Activated CD8-positive, alpha-beta T cell treated with anti-CD3 and anti-CD28 coated beads for 36 hours (primary cell): ENCODE data around the gene CMKLR1. TPM values are rescaled to one million over a fixed set of nuclear protein-coding genes. Genes with fewer than 3 reads are reported as not detected.

Experiments used
- ATAC-seq: fragments of 200-7000 bp; cut with Tn5 transposase; one replicate; pipeline ENCODE4 v1.10.0; 2021; ENCODE audit warnings: mild to moderate bottlenecking, moderate library complexity
- CTCF ChIA-PET: fragments of 350-600 bp; sonication (Branson Sonifier 250); formaldehyde crosslinking; loops from one replicate; lab custom pipeline; 2021; ENCODE audit warnings: antibody characterized with exemption; lab: Charles Lee
- POLR2A ChIA-PET: fragments of 350-600 bp; sonication (Branson Sonifier 250); formaldehyde crosslinking; loops from one replicate; lab custom pipeline; 2021; ENCODE audit warnings: antibody characterized with exemption; lab: Charles Lee
- DNase-seq: peaks from one replicate; pipeline ENCODE4 v3.0.0-alpha.2; 2020
- H3K27ac Mint-ChIP-seq: one replicate; pipeline ENCODE4 v1.8.0; 2021; ENCODE audit warnings: mild to moderate bottlenecking, mixed read lengths
- H3K27me3 Mint-ChIP-seq: one replicate; pipeline ENCODE4 v1.8.0; 2021; ENCODE audit warnings: mixed read lengths
- H3K36me3 Mint-ChIP-seq: one replicate; pipeline ENCODE4 v1.8.0; 2021; ENCODE audit warnings: low read depth, mixed read lengths
- H3K4me1 Mint-ChIP-seq: one replicate; pipeline ENCODE4 v1.8.0; 2021; ENCODE audit warnings: low read depth, mixed read lengths
- H3K4me3 Mint-ChIP-seq: one replicate; pipeline ENCODE4 v1.8.0; 2021; ENCODE audit warnings: mild to moderate bottlenecking, moderate library complexity, mixed read lengths
- H3K9me3 Mint-ChIP-seq: one replicate; pipeline ENCODE4 v1.8.0; 2021; ENCODE audit warnings: mixed read lengths
- CTCF ChIP-seq: fragments of 200-600 bp; IDR thresholded peaks from one replicate; pipeline ENCODE4 v1.8.0; 2022; ENCODE audit warnings: antibody characterized with exemption, mild to moderate bottlenecking
- intact Hi-C: fragments of 100-400 bp; cut with micrococcal nuclease; formaldehyde crosslinking; loops from one replicate; pipeline ENCODE4 v1.10.0; 2022
- total RNA-seq, 2 experiments: library from RNA; stranded (reverse); gene quantifications; one replicate each; pipeline ENCODE4 v1.2.3, GENCODE V29; 2021

The CMKLR1 gene
- total RNA-seq, 2 experiments from 2014 or later, result not detected

- Mint-ChIP-seq H3K4me3 (no peak overlapping the region), H3K9me3 (peaks cover 18% of the 10 kb centered on the region)
- no peak for ATAC-seq
These were observed 78.1 kb downstream of the CMKLR1 start for GRCh38 chr12:108260969-108261368.

GRCh38 chr12:108260039-108260438 lies 79.1 kb downstream of the CMKLR1 start:
- no peak for TF ChIP-seq CTCF
- H3K36me3 Mint-ChIP-seq, result no peaks in the 10 kb centered on the region
- no peak overlapping the region for H3K4me3 Mint-ChIP-seq
- peaks cover 4% of the 10 kb centered on the region for H3K27me3 Mint-ChIP-seq
- no peaks in the 10 kb centered on the region for H3K4me1 Mint-ChIP-seq
- ATAC-seq (no peak), DNase-seq (no peak)
- ChIA-PET POLR2A (no interaction called here), CTCF (interaction anchor here (0.6 kb wide), 1 partner anchor 276 kb away, joined by 3 read pairs; no protein-coding TSS in a partner anchor)
- no peak overlapping the region for H3K27ac Mint-ChIP-seq
- peaks cover 18% of the 10 kb centered on the region for H3K9me3 Mint-ChIP-seq
- intact Hi-C loops, result no loop called here

More at GRCh38 chr12:108260969-108261368, 78.1 kb downstream of the CMKLR1 start:
- no peak for TF ChIP-seq CTCF
- POLR2A ChIA-PET, result interaction anchor here (1.0 kb wide), 1 partner anchor 30 kb away, joined by 3 read pairs; no protein-coding TSS in a partner anchor
- H3K4me1 Mint-ChIP-seq, result no peaks in the 10 kb centered on the region
- CTCF ChIA-PET, result no interaction called here
- no peak overlapping the region for H3K27ac Mint-ChIP-seq
- H3K36me3 Mint-ChIP-seq, result no peaks in the 10 kb centered on the region
- no peak for DNase-seq
- peaks cover 4% of the 10 kb centered on the region for H3K27me3 Mint-ChIP-seq
- intact Hi-C loops, result no loop called here

GRCh38 chr12:108257610-108258106 lies 81.5 kb downstream of the CMKLR1 start:
- Mint-ChIP-seq H3K27ac (no peak overlapping the region), H3K27me3 (no peaks in the 10 kb centered on the region), H3K4me1 (no peaks in the 10 kb centered on the region), H3K9me3 (peaks cover 18% of the 10 kb centered on the region), H3K4me3 (no peak overlapping the region), H3K36me3 (no peaks in the 10 kb centered on the region)
- ChIA-PET POLR2A (no interaction called here), CTCF (no interaction called here)
- no peak for DNase-seq
- no peak for ATAC-seq
- intact Hi-C loops, result no loop called here
- TF ChIP-seq CTCF, result no peak

- no peak for TF ChIP-seq CTCF
- H3K27ac Mint-ChIP-seq, result no peak overlapping the region
- ATAC-seq (no peak), DNase-seq (no peak)
- H3K4me1 Mint-ChIP-seq, result no peaks in the 10 kb centered on the region
- POLR2A ChIA-PET, result no interaction called here
- H3K9me3 Mint-ChIP-seq, result peaks cover 18% of the 10 kb centered on the region
- intact Hi-C loops, result no loop called here
- H3K36me3 Mint-ChIP-seq, result no peaks in the 10 kb centered on the region
- H3K4me3 Mint-ChIP-seq, result no peak overlapping the region
- H3K27me3 Mint-ChIP-seq, result peaks cover 4% of the 10 kb centered on the region
- CTCF ChIA-PET, result interaction anchor here (0.8 kb wide), 1 partner anchor 22 kb away, joined by 3 read pairs; no protein-coding TSS in a partner anchor
These were observed 82.1 kb downstream of the CMKLR1 start for GRCh38 chr12:108257004-108257403.

- ATAC-seq (no peak), DNase-seq (no peak)
- H3K9me3 Mint-ChIP-seq, result peaks cover 6% of the 10 kb centered on the region
- TF ChIP-seq CTCF, result no peak
- ChIA-PET POLR2A (no interaction called here), CTCF (no interaction called here)
- no peaks in the 10 kb centered on the region for H3K36me3 Mint-ChIP-seq
- no peak overlapping the region for H3K27ac Mint-ChIP-seq
- peaks cover 5% of the 10 kb centered on the region for H3K27me3 Mint-ChIP-seq
- no peaks in the 10 kb centered on the region for H3K4me1 Mint-ChIP-seq
- intact Hi-C loops, result no loop called here
- H3K4me3 Mint-ChIP-seq, result no peak overlapping the region
These were observed 83.9 kb downstream of the CMKLR1 start for GRCh38 chr12:108255252-108255602.
